HepG2 (cell line): ENCODE results near the gene KXD1. TPM values are rescaled to one million over a fixed set of nuclear protein-coding genes. Genes with fewer than 3 reads are reported as not detected.

Source experiments
- DPF2 ChIP-seq: sonication (generic); formaldehyde crosslinking; IDR thresholded peaks from 2 replicates; pipeline ENCODE4 v1.4.0; 2020; ENCODE audit warnings: mild to moderate bottlenecking, low read depth, missing genetic modification reagents, borderline replicate concordance
- ELF1 ChIP-seq: sonication (generic); formaldehyde crosslinking; IDR thresholded peaks from 2 replicates; pipeline ENCODE4 v1.4.0; 2020; ENCODE audit warnings: missing genetic modification reagents
- EZH2 ChIP-seq: conservative IDR thresholded peaks from 2 replicates; pipeline ENCODE4 v1.6.1; 2012; ENCODE audit warnings: mild to moderate bottlenecking, low read depth, low read length, moderate library complexity
- GABPA ChIP-seq, 2 experiments: IDR thresholded peaks; 2 replicates each; pipeline ENCODE4 v1.6.1; 2011 to 2016; ENCODE audit warnings: low read depth in 2 of 2, low read length in 1 of 2, missing biosample characterization in 1 of 2, missing genetic modification characterization in 1 of 2
- GABPB1 ChIP-seq: IDR thresholded peaks from 2 replicates; pipeline ENCODE4 v1.6.1; 2016; ENCODE audit warnings: mild to moderate bottlenecking, missing genetic modification reagents, moderate library complexity, missing compliant biosample characterization
- HDAC1 ChIP-seq: sonication (generic); formaldehyde crosslinking; IDR thresholded peaks from 2 replicates; pipeline ENCODE4 v1.5.1; 2020; ENCODE audit warnings: mild to moderate bottlenecking, missing genetic modification reagents
- HNRNPK ChIP-seq: fragments of 200-400 bp; formaldehyde crosslinking; IDR thresholded peaks from 2 replicates; pipeline ENCODE4 v1.6.1; 2018; ENCODE audit warnings: low read length, low read depth, moderate library complexity, mild to moderate bottlenecking; ENCODE audit not compliant: poor library complexity, severe bottlenecking
- JUNB ChIP-seq: sonication (generic); formaldehyde crosslinking; IDR thresholded peaks from 2 replicates; pipeline ENCODE4 v1.8.0; 2022; ENCODE audit warnings: missing genetic modification reagents, mild to moderate bottlenecking, borderline replicate concordance
- JUND ChIP-seq: sonication (generic); formaldehyde crosslinking; IDR thresholded peaks from 2 replicates; pipeline ENCODE4 v1.8.0; 2022; ENCODE audit warnings: mild to moderate bottlenecking, missing genetic modification reagents
- KDM4B ChIP-seq: sonication (generic); formaldehyde crosslinking; IDR thresholded peaks from 2 replicates; pipeline ENCODE4 v1.4.0; 2020; ENCODE audit warnings: missing genetic modification reagents
- MATR3 ChIP-seq: sonication (generic); formaldehyde crosslinking; IDR thresholded peaks from 2 replicates; pipeline ENCODE4 v1.4.0; 2020; ENCODE audit warnings: missing genetic modification reagents
- MBD4 ChIP-seq: IDR thresholded peaks from 2 replicates; pipeline ENCODE4 v1.6.1; 2012; ENCODE audit warnings: low read length, inconsistent platforms, borderline replicate concordance
- NFRKB ChIP-seq: fragments of 450-650 bp; IDR thresholded peaks from 2 replicates; pipeline ENCODE4 v1.6.1; 2017
- SP1 ChIP-seq, 2 experiments: fragments of 450-650 bp in 1 of 2; sonication (generic) in 1 of 2; formaldehyde crosslinking in 1 of 2; IDR thresholded peaks; 2 replicates each; pipeline versions ENCODE4 v1.4.0 to v1.6.1; 2016 to 2020; ENCODE audit warnings: missing genetic modification reagents in 1 of 2
- ZBTB8A ChIP-seq: sonication (generic); formaldehyde crosslinking; IDR thresholded peaks from 2 replicates; pipeline ENCODE4 v1.4.0; 2020; ENCODE audit warnings: mild to moderate bottlenecking, low read depth, missing genetic modification reagents, borderline replicate concordance
- ZFX ChIP-seq: sonication (generic); formaldehyde crosslinking; IDR thresholded peaks from 2 replicates; pipeline ENCODE4 v1.4.0; 2020; ENCODE audit warnings: mild to moderate bottlenecking, low read depth, missing genetic modification reagents, moderate library complexity
- ZNF10 ChIP-seq: sonication (generic); formaldehyde crosslinking; IDR thresholded peaks from 2 replicates; pipeline ENCODE4 v1.4.0; 2020; ENCODE audit warnings: mild to moderate bottlenecking, low read depth, missing genetic modification reagents, borderline replicate concordance
- ZNF75D ChIP-seq: sonication (generic); formaldehyde crosslinking; IDR thresholded peaks from 2 replicates; pipeline ENCODE4 v1.8.1; 2023; ENCODE audit warnings: missing genetic modification reagents, mild to moderate bottlenecking, borderline replicate concordance
- ZZZ3 ChIP-seq: sonication (generic); formaldehyde crosslinking; IDR thresholded peaks from 2 replicates; pipeline ENCODE4 v1.4.0; 2020; ENCODE audit warnings: missing genetic modification reagents, mild to moderate bottlenecking, borderline replicate concordance
- polyA plus RNA-seq, 8 experiments: library from polyadenylated mRNA; depleted of rRNA in 3 of 8; stranded (reverse) in 7 of 8; unstranded in 1 of 8; fragments of >200 nt; fragmentation: Illumina TruSeq in 4 of 8; extraction: Trizol in 4 of 8; gene quantifications; 2 replicates each; pipeline versions ENCODE4 v1.2.1 to v1.2.3, GENCODE V29; 2011 to 2016; ENCODE audit warnings: low read depth in 4 of 8, missing spikeins in 1 of 8, mixed read lengths in 1 of 8; ENCODE audit not compliant: insufficient read depth in 1 of 8
- total RNA-seq, 5 experiments: library from RNA; depleted of rRNA; stranded (reverse); fragments of >200 nt; fragmentation: Illumina TruSeq; extraction: Trizol; gene quantifications; 2 replicates each; pipeline ENCODE4 v1.2.3, GENCODE V29; 2016; ENCODE audit warnings: low read depth in 1 of 5
- TF ChIP-seq, protein P1 (sequence below), 2 experiments: sonication (generic) in 1 of 2; formaldehyde crosslinking in 1 of 2; IDR thresholded peaks; 2 replicates each; pipeline versions ENCODE4 v1.5.1 to v1.6.1; 2011 to 2020; ENCODE audit warnings: borderline replicate concordance in 1 of 2, low read depth in 1 of 2, low read length in 1 of 2, mild to moderate bottlenecking in 1 of 2, missing genetic modification reagents in 1 of 2, moderate library complexity in 1 of 2
- TF ChIP-seq, protein P2 (sequence below): sonication (generic); formaldehyde crosslinking; IDR thresholded peaks from 2 replicates; pipeline ENCODE4 v1.8.1; 2023; ENCODE audit warnings: mild to moderate bottlenecking, missing genetic modification reagents, borderline replicate concordance
- TF ChIP-seq, protein P3 (sequence below): IDR thresholded peaks from 2 replicates; pipeline ENCODE4 v1.6.1; 2016; ENCODE audit warnings: low read depth

Gene KXD1
- total and polyA plus RNA-seq, 2 of the 13 experiments (the other 11 are each of a cell fraction or from before 2014, with no cell fraction given): 44.6 to 143 TPM

DNA sequence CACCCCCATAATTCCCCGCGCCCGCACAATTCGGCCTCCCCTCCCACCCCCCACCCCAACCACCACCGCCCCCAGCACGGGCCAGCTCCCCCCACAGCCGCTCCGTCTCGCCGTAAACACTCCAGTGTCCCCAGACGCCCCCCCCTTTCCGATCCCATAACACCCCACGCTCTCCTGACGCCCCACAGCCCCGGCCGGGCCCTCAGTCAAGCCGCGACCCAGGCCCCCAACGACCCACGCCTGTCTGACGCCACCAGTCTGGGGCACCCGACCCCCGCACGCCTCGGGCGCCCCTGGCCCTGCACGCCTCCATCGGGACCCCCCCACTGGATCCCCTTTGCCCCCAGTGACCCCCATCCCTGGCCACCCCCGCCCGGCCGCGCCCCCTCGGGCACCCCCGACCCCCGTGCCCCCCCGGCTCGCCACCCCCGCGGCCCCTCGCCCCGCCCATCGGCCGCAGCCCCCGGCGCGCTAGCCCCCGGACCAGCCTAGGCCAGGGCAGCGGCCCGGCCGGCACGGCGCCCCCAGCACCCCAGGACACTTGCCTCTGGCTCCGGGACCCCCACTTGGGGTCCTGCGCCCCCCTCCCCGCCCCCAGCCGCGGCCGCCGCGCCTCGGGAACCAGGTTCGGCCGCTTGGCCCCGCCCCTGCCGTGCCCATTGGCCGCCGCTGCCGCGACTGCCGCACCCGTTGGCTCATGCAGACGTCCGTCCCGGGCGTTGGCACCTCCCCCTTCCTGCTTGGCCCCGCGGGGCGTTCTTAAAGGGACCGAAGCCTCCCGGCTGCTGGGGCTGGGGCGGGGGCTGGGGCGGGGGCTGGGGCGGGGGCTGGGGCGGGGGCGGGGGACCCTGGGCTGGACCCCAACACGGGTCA, 14.5 kb upstream of the KXD1 start, which contains the start of gene FKBP8 (continued):
- TF ChIP-seq SP1 (IDR thresholded peaks at IDR 0.05): no peak
- TF ChIP-seq SP1 (CRISPR knock-in tag; IDR thresholded peaks at IDR 0.05): peak; percentile 94
- TF ChIP-seq ZNF75D: no peak
- TF ChIP-seq EZH2: no peak
- peak; percentile 65; the same call in 1 of the 2 replicates for TF ChIP-seq ELF1 (CRISPR knock-in tag)
- no peak for TF ChIP-seq JUND (CRISPR knock-in tag)
- TF ChIP-seq, protein P1, sequence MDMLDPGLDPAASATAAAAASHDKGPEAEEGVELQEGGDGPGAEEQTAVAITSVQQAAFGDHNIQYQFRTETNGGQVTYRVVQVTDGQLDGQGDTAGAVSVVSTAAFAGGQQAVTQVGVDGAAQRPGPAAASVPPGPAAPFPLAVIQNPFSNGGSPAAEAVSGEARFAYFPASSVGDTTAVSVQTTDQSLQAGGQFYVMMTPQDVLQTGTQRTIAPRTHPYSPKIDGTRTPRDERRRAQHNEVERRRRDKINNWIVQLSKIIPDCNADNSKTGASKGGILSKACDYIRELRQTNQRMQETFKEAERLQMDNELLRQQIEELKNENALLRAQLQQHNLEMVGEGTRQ (IDR thresholded peaks at IDR 0.05; ENCODE audit: low read depth, low read length): no peak
- TF ChIP-seq, protein P1 (CRISPR knock-in tag; IDR thresholded peaks at IDR 0.05; ENCODE audit: borderline replicate concordance): no peak
- TF ChIP-seq NFRKB: no peak
- no peak for TF ChIP-seq ZNF10
- TF ChIP-seq GABPA (IDR thresholded peaks at IDR 0.05; ENCODE audit: low read depth, low read length): peak; percentile 48; the same call in 1 of the 2 replicates
- peak; percentile 48 for TF ChIP-seq GABPA (CRISPR knock-in tag; IDR thresholded peaks at IDR 0.05; ENCODE audit: low read depth)
- TF ChIP-seq ZBTB8A (CRISPR knock-in tag): no peak
- TF ChIP-seq, protein P2, sequence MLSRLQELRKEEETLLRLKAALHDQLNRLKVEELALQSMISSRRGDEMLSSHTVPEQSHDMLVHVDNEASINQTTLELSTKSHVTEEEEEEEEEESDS (CRISPR knock-in tag): no peak
- 0 out of 2 replicates have a peak, but pooled peaks have one; percentile 4 for TF ChIP-seq ZFX (CRISPR knock-in tag)
- no peak for TF ChIP-seq MBD4
- no peak for TF ChIP-seq MATR3 (CRISPR knock-in tag)
- no peak for TF ChIP-seq JUNB (CRISPR knock-in tag)
- TF ChIP-seq HDAC1 (CRISPR knock-in tag): 0 out of 2 replicates have a peak, but pooled peaks have one; percentile 20
- peak; percentile 77 for TF ChIP-seq HNRNPK
- no peak for TF ChIP-seq KDM4B
- TF ChIP-seq, protein P3, sequence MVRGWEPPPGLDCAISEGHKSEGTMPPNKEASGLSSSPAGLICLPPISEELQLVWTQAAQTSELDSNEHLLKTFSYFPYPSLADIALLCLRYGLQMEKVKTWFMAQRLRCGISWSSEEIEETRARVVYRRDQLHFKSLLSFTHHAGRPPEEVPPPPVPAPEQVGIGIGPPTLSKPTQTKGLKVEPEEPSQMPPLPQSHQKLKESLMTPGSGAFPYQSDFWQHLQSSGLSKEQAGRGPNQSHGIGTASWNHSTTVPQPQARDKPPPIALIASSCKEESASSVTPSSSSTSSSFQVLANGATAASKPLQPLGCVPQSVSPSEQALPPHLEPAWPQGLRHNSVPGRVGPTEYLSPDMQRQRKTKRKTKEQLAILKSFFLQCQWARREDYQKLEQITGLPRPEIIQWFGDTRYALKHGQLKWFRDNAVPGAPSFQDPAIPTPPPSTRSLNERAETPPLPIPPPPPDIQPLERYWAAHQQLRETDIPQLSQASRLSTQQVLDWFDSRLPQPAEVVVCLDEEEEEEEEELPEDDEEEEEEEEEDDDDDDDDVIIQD (CRISPR knock-in tag): no peak
- TF ChIP-seq ZZZ3 (CRISPR knock-in tag): no peak
- peak; percentile 83 for TF ChIP-seq GABPB1 (CRISPR knock-in tag)
- no peak for TF ChIP-seq DPF2
